ENCODE results near the gene SLIT3.

SLIT3 gene

GRCh38 chr5:168669668-168670378 is 631.1 kb downstream of the SLIT3 start:
- no peak overlapping the region for H3K4me3 ChIP-seq (ENCODE audit: low read length)
- no peak for DNase-seq (ENCODE audit: low read depth)
- TF ChIP-seq CTCF (conservative IDR thresholded peaks at IDR 0.05; ENCODE audit: low read length) = no peak

GRCh38 chr5:168669156-168669555 is 631.8 kb downstream of the SLIT3 start:
- no peak for TF ChIP-seq CTCF (conservative IDR thresholded peaks at IDR 0.05; ENCODE audit: low read length)
- DNase-seq (ENCODE audit: low read depth) = no peak
- H3K4me3 ChIP-seq (ENCODE audit: low read length) = no peak overlapping the region

GRCh38 chr5:168668078-168668477 is 632.9 kb downstream of the SLIT3 start:
- DNase-seq (ENCODE audit: low read depth) = no peak
- H3K4me3 ChIP-seq (ENCODE audit: low read length) = no peak overlapping the region
- no peak for TF ChIP-seq CTCF (conservative IDR thresholded peaks at IDR 0.05; ENCODE audit: low read length)

GRCh38 chr5:168667301-168667840 is 633.6 kb downstream of the SLIT3 start:
- H3K4me3 ChIP-seq (ENCODE audit: low read length) = no peak overlapping the region
- no peak for TF ChIP-seq CTCF (conservative IDR thresholded peaks at IDR 0.05; ENCODE audit: low read length)
- DNase-seq (ENCODE audit: low read depth) = no peak

- no peak overlapping the region for H3K4me3 ChIP-seq (ENCODE audit: low read length)
- no peak for TF ChIP-seq CTCF (conservative IDR thresholded peaks at IDR 0.05; ENCODE audit: low read length)
Measured at GRCh38 chr5:168666356-168666755, 634.6 kb downstream of the SLIT3 start.

GRCh38 chr5:168663276-168664004 is 637.5 kb downstream of the SLIT3 start:
- peak; percentile 20 for DNase-seq (ENCODE audit: low read depth)
- H3K4me3 ChIP-seq (ENCODE audit: low read length) = no peak overlapping the region
- no peak for TF ChIP-seq CTCF (conservative IDR thresholded peaks at IDR 0.05; ENCODE audit: low read length)

More at GRCh38 chr5:168666356-168666755, 634.6 kb downstream of the SLIT3 start:
- no peak for DNase-seq (ENCODE audit: low read depth)
